ENCODE measurements around the gene TXNDC11. TPM values are rescaled to one million over a fixed set of nuclear protein-coding genes. Genes with fewer than 3 reads are reported as not detected.

The TXNDC11 gene
- polyA plus RNA-seq, 3 donors from 2014 or later = 35.6 to 57.2 (median 46.9) TPM

- Mint-ChIP-seq H3K36me3 (no peaks in the 10 kb centered on the region), H3K27me3 (ENCODE audit: low read depth in 3 of 3) (peaks cover 5 to 7% (median 6%) of the 10 kb centered on the region in 3 donors), H3K27ac (no peak overlapping the region), H3K4me1 (peaks cover 8 to 18% of the 10 kb centered on the region in 2 donors), H3K4me3 (no peak overlapping the region), H3K9me3 (no peaks in the 10 kb centered on the region)
- no peak for DNase-seq
These were observed 87.0 kb downstream of the TXNDC11 start for GRCh38 chr16:11655655-11656054.

GRCh38 chr16:11651796-11652195, 90.9 kb downstream of the TXNDC11 start:
- peaks cover 8 to 18% of the 10 kb centered on the region in 2 donors for H3K4me1 Mint-ChIP-seq
- H3K27me3 Mint-ChIP-seq (ENCODE audit: low read depth in 3 of 3) = peaks cover 2 to 10% (median 6%) of the 10 kb centered on the region in 3 donors
- peak overlapping the region in 1 of 6 donors; percentile 49 for H3K27ac Mint-ChIP-seq
- H3K36me3 Mint-ChIP-seq = peaks cover 0 to 3% (median 3%) of the 10 kb centered on the region in 3 donors
- H3K4me3 Mint-ChIP-seq = no peak overlapping the region
- no peak for DNase-seq
- H3K9me3 Mint-ChIP-seq = no peaks in the 10 kb centered on the region

GRCh38 chr16:11650641-11651591, 91.7 kb downstream of the TXNDC11 start:
- no peak overlapping the region for H3K27ac Mint-ChIP-seq
- peaks cover 2 to 8% (median 6%) of the 10 kb centered on the region in 3 donors for H3K27me3 Mint-ChIP-seq (ENCODE audit: low read depth in 3 of 3)
- no peak for DNase-seq
- H3K4me1 Mint-ChIP-seq = peaks cover 8 to 18% of the 10 kb centered on the region in 2 donors
- no peaks in the 10 kb centered on the region for H3K9me3 Mint-ChIP-seq
- no peak overlapping the region for H3K4me3 Mint-ChIP-seq
- H3K36me3 Mint-ChIP-seq = peaks cover 0 to 3% (median 3%) of the 10 kb centered on the region in 3 donors

GRCh38 chr16:11649276-11649675, 93.4 kb downstream of the TXNDC11 start:
- Mint-ChIP-seq H3K27ac (no peak overlapping the region), H3K27me3 (ENCODE audit: low read depth in 3 of 3) (peaks cover 2 to 8% (median 4%) of the 10 kb centered on the region in 3 donors)

GRCh38 chr16:11642765-11643116, 99.9 kb downstream of the TXNDC11 start:
- no peak for DNase-seq
- Mint-ChIP-seq H3K4me1 (peaks cover 20 to 21% of the 10 kb centered on the region in 2 donors), H3K27me3 (ENCODE audit: low read depth in 3 of 3) (peaks cover 2 to 7% (median 5%) of the 10 kb centered on the region in 3 donors), H3K4me3 (no peak overlapping the region), H3K27ac (peak overlapping the region in 1 of 6 donors; percentile 30), H3K36me3 (no peaks in the 10 kb centered on the region), H3K9me3 (no peaks in the 10 kb centered on the region)

More at GRCh38 chr16:11649276-11649675, 93.4 kb downstream of the TXNDC11 start:
- no peak for DNase-seq
- H3K4me1 Mint-ChIP-seq = peaks cover 2 to 10% of the 10 kb centered on the region in 2 donors
- no peaks in the 10 kb centered on the region for H3K9me3 Mint-ChIP-seq
- H3K4me3 Mint-ChIP-seq = no peak overlapping the region
- H3K36me3 Mint-ChIP-seq = peaks cover 0 to 3% (median 3%) of the 10 kb centered on the region in 3 donors

- peak overlapping the region in 5 of 6 donors; percentile 73 to 88 (median 87) for H3K27ac Mint-ChIP-seq
- no peaks in the 10 kb centered on the region for H3K9me3 Mint-ChIP-seq
- peaks cover 21% of the 10 kb centered on the region in 2 donors for H3K4me1 Mint-ChIP-seq
- DNase-seq = peak; percentile 61 to 65 (median 64)
- no peaks in the 10 kb centered on the region for H3K36me3 Mint-ChIP-seq
- peak overlapping the region in 1 of 5 donors; percentile 1 for H3K4me3 Mint-ChIP-seq
- peaks cover 2 to 9% (median 2%) of the 10 kb centered on the region in 3 donors for H3K27me3 Mint-ChIP-seq (ENCODE audit: low read depth in 3 of 3)
These were observed 101.5 kb downstream of the TXNDC11 start for GRCh38 chr16:11640987-11641817.

GRCh38 chr16:11639925-11640899, 102.4 kb downstream of the TXNDC11 start:
- H3K9me3 Mint-ChIP-seq = no peaks in the 10 kb centered on the region
- DNase-seq = peak; percentile 59 to 73 (median 63)
- H3K27ac Mint-ChIP-seq = peak overlapping the region; percentile 79 to 89 (median 88)
- H3K4me1 Mint-ChIP-seq = peaks cover 21 to 26% of the 10 kb centered on the region in 2 donors
- H3K27me3 Mint-ChIP-seq (ENCODE audit: low read depth in 3 of 3) = peaks cover 2 to 9% (median 4%) of the 10 kb centered on the region in 3 donors
- peak overlapping the region in 4 of 5 donors; percentile 9 to 61 (median 36) for H3K4me3 Mint-ChIP-seq
- H3K36me3 Mint-ChIP-seq = no peaks in the 10 kb centered on the region

GRCh38 chr16:11639008-11639562, 103.6 kb downstream of the TXNDC11 start:
- Mint-ChIP-seq H3K4me3 (no peak overlapping the region), H3K36me3 (no peaks in the 10 kb centered on the region), H3K27me3 (ENCODE audit: low read depth in 3 of 3) (peaks cover 2 to 6% (median 4%) of the 10 kb centered on the region in 3 donors), H3K4me1 (peaks cover 21 to 29% of the 10 kb centered on the region in 2 donors), H3K27ac (peak overlapping the region in 5 of 6 donors; percentile 1 to 80 (median 49)), H3K9me3 (no peaks in the 10 kb centered on the region)
- DNase-seq = no peak

- Mint-ChIP-seq H3K9me3 (no peaks in the 10 kb centered on the region), H3K4me1 (peaks cover 21 to 34% of the 10 kb centered on the region in 2 donors), H3K27ac (peak overlapping the region in 1 of 6 donors; percentile 22), H3K36me3 (no peaks in the 10 kb centered on the region), H3K4me3 (no peak overlapping the region), H3K27me3 (ENCODE audit: low read depth in 3 of 3) (peaks cover 0 to 6% (median 4%) of the 10 kb centered on the region in 3 donors)
- DNase-seq = no peak
These were observed 104.5 kb downstream of the TXNDC11 start for GRCh38 chr16:11638140-11638539.

GRCh38 chr16:11637320-11637719, 105.3 kb downstream of the TXNDC11 start:
- no peak overlapping the region for H3K27ac Mint-ChIP-seq
- H3K9me3 Mint-ChIP-seq = no peaks in the 10 kb centered on the region
- H3K4me1 Mint-ChIP-seq = peaks cover 18 to 34% of the 10 kb centered on the region in 2 donors
- H3K27me3 Mint-ChIP-seq (ENCODE audit: low read depth in 3 of 3) = peaks cover 0 to 6% (median 4%) of the 10 kb centered on the region in 3 donors
- no peaks in the 10 kb centered on the region for H3K36me3 Mint-ChIP-seq
- DNase-seq = no peak
- no peak overlapping the region for H3K4me3 Mint-ChIP-seq

- no peak overlapping the region for H3K27ac Mint-ChIP-seq
- peak overlapping the region in 1 of 5 donors; percentile 29 for H3K4me3 Mint-ChIP-seq
These were observed 106.4 kb downstream of the TXNDC11 start for GRCh38 chr16:11636172-11636721.

GRCh38 chr16:11635679-11636171, 106.9 kb downstream of the TXNDC11 start:
- H3K27ac Mint-ChIP-seq = no peak overlapping the region
- peaks cover 10 to 24% of the 10 kb centered on the region in 2 donors for H3K4me1 Mint-ChIP-seq
- no peaks in the 10 kb centered on the region for H3K9me3 Mint-ChIP-seq
- DNase-seq = no peak
- H3K27me3 Mint-ChIP-seq (ENCODE audit: low read depth in 3 of 3) = peaks cover 0 to 6% (median 5%) of the 10 kb centered on the region in 3 donors
- H3K36me3 Mint-ChIP-seq = no peaks in the 10 kb centered on the region
- H3K4me3 Mint-ChIP-seq = no peak overlapping the region

More at GRCh38 chr16:11636172-11636721, 106.4 kb downstream of the TXNDC11 start:
- H3K9me3 Mint-ChIP-seq = no peaks in the 10 kb centered on the region
- peaks cover 0 to 6% (median 5%) of the 10 kb centered on the region in 3 donors for H3K27me3 Mint-ChIP-seq (ENCODE audit: low read depth in 3 of 3)
- DNase-seq = no peak
- H3K4me1 Mint-ChIP-seq = peaks cover 15 to 29% of the 10 kb centered on the region in 2 donors
- no peaks in the 10 kb centered on the region for H3K36me3 Mint-ChIP-seq

All from immature natural killer cell (primary cell).